Measurements from ENCODE around the gene ADISSP.

Gene ADISSP

DNA sequence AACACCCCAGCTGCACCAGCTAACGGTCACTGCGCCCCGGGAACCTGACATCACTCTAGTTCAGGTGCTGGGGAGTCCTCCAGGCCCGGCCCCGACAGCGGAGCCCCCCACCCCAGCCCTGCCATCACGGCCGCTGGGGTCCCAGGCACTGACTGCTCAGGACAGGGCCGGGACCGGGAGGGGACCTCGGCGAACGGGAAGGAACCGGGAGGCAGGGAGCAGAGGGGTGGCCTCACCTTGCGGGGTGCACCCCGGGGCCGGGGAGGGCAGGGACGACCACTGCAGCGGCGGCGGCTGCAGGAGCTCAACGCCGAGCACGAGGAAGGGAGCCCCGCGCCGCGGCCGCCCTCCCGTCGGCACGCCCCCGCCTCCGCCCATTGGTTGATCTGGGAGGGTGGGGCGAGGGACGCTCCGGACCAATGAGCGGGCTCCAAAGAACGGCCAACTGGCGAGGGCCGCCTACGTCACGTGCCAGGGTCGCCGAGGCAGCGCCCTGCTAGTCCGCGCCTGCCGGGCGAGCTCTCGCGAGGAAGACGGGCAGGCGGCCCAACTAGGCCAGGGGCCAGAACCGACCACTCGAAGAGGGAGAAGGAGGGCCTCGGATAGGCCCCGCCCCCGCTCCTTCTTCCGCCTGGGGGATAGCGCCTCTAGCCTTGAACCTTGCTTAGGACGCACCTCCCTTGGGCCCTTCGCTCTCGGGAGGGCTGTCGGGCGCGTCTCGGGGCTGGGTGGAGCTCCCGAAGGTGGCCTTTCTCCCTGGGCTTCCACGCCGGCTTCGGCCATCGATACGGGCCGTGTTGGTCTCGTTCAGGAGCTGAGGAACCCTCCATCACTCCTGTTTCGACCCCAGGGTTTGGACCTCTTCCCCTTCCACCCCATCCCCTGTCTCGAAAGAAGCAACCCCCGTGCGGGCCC lies at the start of gene ADISSP:
Gene ADISSP, minus strand, starts transcription at position 327 of the 915 bp plus-strand sequence. CDS start 7,653 bp downstream, outside the sequence.
- DNase-seq = peak; percentile 99

DNA sequence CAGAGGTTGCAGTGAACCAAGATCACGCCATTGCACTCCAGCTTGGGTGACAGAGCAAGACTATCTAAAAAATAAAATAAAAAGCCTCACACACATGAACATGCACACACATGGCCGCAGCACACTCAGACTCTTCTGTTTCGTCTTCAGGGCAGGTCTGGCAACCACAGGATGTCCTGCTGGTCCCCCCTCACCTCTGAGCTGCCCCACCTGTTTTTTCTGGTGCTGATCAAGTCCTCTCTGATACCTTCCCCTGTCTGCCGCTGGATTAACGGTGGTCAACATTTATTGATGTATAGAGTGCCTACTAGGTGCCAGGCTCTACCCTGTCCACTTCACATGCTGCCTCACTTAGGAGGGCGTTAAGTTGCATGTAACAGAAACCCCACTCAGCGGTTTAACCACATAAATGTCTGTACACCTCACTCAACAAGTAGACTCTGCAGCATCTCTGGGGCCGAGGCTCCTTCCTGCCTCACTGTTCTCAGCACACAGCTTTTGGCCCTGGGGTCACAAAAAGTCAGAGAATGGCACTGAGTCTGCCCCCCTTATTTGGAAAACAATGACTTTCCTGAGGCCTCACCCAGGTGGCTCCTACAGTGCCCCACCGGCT lies 48.3 kb upstream of the ADISSP start:
- peak; percentile 51 for DNase-seq

DNA sequence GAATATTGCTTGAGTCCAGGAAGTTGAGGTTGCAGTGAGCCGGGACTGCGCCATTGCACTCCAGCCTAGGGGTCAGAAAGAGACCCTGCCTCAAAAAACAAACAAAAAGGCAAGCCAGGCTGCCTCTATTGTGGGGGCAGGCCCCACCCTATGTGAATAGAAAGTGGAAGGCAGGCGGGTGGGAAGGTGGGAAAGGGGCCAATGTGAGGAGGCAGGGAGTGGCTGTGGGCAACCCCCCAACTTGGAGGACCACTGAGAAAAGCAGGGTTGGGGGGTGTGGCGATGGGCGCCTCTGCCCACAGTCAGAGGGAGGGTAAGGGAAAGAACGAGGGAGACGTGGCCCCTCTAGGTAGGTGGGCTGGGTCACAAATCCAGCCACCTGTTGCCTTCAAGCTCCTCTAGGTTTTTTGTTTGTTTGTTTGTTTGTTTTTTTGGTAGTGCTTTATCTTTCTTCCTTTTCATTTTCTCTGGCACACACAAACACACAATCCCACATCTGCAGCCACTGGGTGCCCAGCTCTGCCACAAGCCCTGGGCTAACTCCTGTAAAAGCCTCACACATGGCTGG lies 47.5 kb upstream of the ADISSP start:
- DNase-seq = no peak

DNA sequence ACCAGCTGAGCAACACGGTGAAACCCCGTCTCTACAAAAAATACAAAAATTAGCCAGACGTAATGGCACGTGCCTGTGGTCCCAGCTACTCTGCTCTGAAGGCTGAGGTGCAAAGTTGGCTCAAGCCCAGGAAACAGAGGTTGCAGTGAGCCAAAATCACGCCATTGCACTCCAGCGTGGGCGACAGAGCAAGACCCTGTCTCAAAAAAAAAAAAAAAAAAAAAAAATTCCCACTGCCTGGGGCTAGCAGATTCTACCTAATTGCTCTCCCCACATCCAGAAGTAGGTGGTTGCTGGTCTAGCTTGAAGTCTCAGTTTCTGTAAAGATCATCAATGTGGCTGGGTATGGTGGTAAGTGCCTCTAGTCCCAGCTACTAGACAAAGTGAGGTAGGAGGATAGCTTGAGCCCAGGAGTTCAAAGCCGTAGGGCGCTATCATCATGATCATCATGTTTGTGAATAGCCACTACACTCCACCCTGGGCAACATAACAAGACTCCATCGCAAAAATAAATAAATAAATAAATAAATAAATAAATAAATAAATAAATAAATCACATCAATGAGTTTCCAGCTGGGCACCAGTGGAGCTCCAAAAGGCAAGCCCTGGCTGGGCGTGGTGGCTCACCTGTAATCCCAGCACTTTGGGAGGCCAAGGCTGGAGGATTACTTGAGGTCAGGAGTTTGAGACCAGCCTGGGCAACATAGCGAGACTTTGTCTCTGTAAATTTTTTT lies 46.5 kb upstream of the ADISSP start:
- no peak for DNase-seq

DNA sequence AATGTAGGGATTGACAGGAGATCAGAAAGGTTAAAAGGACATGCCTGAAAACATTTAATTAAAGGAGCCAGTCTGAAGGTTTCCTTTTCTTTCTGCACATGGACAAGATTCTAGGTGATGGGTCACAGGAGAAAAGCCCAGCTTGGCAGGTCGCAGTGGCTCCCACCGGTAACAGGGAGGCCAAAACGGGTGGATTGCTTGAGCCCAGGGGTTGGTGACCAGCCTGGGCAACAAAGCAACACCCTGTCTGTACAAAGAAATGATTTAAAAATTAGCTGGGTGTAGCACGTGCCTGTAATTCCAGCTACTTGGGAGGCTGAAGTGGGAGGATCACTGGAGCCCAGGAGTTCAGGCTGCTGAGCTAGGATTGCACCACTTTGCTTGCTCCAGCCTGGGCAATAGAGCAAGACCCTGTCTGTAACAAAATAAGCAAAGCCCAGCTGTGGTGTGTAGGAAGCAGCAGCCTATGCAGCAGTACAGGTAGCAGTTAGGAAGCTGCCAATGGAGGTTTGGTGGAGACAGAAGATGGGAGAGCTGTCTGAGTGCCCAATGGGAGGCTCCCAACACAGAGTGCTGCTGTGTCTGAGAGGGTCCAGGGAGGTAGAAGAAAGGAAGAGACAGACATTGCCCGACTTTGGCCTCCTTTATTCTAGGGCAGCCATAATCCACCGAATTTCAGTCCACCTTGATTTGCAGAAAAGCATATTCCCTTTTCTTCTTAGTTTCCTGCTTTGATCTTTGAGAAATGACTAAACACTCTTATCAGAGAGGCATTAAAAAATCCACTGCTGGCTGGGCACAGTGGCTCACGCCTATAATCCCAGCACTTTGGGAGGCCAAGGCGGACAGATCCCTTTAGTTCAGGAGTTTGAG lies 45.7 kb upstream of the ADISSP start:
- DNase-seq = no peak

- no peak for DNase-seq
Observed at GRCh38 chr20:3812259-3812681, 44.7 kb upstream of the ADISSP start.

GRCh38 chr20:3811467-3812258 lies 44.1 kb upstream of the ADISSP start:
- DNase-seq = peak; percentile 95

GRCh38 chr20:3808544-3808943 lies 41.0 kb upstream of the ADISSP start:
- DNase-seq = no peak

DNA sequence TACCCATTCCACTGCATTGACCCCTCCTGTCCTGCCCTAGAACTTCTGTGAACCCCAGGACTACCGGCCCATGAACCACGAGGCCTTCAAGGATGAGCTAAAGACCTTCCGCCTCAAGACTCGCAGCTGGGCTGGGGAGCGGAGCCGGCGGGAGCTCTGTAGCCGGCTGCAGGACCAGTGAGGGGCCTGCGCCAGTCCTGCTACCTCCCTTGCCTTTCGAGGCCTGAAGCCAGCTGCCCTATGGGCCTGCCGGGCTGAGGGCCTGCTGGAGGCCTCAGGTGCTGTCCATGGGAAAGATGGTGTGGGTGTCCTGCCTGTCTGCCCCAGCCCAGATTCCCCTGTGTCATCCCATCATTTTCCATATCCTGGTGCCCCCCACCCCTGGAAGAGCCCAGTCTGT lies 37.2 kb upstream of the ADISSP start:
- no peak for DNase-seq

- no peak for DNase-seq
Observed at GRCh38 chr20:3804254-3804751, 36.8 kb upstream of the ADISSP start.

DNA sequence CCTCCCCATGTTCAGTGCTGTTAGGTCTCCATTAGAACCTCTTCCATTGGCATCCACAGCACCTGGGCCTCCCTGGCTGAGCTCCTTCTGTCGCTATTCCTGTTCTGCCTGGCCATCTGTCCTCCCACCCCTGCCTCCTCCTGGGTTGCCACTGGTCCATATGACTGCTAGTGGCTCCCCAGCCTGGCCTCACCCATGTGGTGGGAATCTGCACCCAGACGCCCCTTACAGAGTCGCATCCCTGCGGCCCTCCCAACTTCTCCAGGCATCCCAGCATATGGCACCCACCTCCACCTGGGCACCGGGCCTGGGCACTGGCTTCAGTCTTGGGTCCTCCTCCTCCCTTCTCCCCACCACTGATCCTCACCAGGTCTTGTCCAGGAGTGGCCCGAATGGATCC lies 36.3 kb upstream of the ADISSP start:
- no peak for DNase-seq

DNA sequence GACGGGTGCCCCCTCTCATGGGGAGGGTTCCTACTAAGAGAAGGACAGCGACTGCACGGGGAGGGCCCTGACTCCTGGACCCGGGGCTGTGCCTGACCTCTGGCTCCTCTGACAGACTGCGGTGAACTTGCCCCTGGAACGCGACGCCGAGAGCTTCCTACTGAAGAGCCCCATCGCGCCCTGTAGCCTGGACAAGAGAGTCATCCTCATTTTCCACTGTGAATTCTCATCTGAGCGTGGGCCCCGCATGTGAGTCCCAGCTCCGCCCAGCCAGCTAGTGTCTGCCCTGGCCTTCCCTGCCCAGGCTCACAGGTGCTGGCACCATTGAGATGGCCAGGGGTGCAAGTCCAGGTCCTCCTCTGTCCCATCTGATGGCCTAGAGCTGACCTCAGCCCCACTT lies 35.7 kb upstream of the ADISSP start:
- no peak for DNase-seq

- DNase-seq = no peak
Observed at GRCh38 chr20:3802524-3803239, 35.1 kb upstream of the ADISSP start.

DNA sequence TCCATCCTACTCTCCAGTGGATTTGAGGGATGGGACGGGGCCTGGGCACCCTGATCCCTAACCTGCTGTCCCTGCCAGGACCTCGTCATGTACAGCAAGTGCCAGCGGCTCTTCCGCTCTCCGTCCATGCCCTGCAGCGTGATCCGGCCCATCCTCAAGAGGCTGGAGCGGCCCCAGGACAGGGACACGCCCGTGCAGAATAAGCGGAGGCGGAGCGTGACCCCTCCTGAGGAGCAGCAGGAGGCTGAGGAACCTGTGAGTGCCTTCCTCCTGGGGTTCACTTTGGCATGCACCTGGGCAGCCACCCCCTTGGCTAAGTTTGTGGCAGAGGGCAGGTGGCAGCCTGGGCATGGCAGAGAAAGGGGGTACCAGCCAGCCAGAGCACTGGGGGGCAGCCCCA lies 34.3 kb upstream of the ADISSP start:
- no peak for DNase-seq

GRCh38 chr20:3801299-3801698 lies 33.7 kb upstream of the ADISSP start:
- DNase-seq = no peak

DNA sequence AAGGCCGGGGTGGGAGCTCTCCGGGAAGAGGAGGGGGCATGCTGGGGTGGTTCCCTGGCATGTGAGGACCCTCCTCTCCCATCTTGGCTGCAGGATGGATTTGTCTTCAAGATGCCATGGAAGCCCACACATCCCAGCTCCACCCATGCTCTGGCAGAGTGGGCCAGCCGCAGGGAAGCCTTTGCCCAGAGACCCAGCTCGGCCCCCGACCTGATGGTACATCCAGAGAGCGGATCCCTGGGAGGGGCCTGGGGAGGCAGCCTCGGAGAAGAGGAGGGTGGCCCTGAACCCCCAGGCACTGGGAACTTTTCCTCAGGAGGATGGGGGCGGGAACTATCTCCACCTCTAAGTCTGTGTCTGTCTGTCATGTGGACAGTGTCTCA lies 33.3 kb upstream of the ADISSP start:
- no peak for DNase-seq

DNA sequence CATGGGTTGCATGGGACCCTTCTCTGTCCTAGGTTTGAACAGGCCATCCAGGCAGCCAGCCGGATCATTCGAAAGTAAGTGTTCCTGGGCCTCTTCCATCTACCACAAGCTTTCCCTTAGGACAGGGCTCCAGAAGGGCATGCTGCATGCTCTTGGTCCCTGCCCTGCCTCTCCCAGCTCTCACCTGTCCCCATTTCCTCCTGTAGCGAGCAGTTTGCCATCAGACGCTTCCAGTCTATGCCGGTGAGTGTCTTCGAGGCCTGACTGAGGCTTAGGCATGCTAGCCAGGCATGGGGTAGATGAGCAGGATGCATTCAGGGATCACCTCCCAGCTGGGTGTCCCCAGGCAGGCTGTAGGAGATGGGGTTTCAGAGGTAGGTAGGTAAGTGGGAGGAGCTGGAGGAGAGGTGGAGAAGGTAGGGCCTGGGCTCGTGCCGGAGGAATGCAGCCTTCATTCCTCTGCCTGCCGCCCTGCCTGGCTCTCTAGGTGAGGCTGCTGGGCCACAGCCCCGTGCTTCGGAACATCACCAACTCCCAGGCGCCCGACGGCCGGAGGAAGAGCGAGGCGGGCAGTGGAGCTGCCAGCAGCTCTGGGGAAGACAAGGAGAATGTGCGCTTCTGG lies 32.8 kb upstream of the ADISSP start:
- DNase-seq = no peak

GRCh38 chr20:3798908-3799248 lies 31.3 kb upstream of the ADISSP start:
- no peak for DNase-seq

- no peak for DNase-seq
Observed at GRCh38 chr20:3798373-3798768, 30.8 kb upstream of the ADISSP start.
